ENCODE results near the gene IL10. TPM values are rescaled to one million over a fixed set of nuclear protein-coding genes. Genes with fewer than 3 reads are reported as not detected.
A peak's percentile ranks its signal among the peaks of the same experiment; 100 is the strongest.

The IL10 gene
- total RNA-seq, 6 experiments from 2014 or later, result 0.26 to 2.2 (median 0.63) TPM; not detected in 2

DNA sequence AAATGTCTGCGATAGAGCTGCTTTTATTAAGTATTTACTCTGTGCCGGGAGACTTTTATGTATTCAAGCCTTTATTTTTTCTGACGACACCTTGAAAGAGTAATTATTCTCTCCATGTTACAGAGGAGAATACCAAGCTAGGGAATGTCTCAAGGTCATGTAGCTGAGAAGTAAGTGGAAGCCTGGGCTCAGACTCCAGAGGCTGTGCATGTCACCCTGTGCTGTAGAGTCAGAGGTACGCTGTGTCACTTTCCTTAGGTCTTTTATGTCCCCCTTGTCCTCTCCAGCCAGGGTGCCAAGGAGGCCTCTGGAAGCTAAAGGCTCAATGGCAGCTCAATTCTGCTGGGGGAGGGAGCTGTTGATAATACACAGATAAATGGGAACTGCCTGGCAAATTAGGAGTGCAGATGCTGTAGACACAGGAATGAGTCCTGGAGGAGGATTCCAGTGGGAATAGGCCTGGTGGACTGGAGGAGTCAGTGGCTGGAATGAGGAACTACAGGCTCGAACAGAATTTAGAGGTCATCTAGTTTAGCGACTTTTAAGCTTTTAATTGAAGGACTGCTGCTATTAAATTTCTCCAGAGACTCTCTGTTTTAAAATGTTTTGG, 11.0 kb downstream of the IL10 start:
- no peak for TF ChIP-seq POLR2A (IDR thresholded peaks at IDR 0.05)
- TF ChIP-seq, protein P1, sequence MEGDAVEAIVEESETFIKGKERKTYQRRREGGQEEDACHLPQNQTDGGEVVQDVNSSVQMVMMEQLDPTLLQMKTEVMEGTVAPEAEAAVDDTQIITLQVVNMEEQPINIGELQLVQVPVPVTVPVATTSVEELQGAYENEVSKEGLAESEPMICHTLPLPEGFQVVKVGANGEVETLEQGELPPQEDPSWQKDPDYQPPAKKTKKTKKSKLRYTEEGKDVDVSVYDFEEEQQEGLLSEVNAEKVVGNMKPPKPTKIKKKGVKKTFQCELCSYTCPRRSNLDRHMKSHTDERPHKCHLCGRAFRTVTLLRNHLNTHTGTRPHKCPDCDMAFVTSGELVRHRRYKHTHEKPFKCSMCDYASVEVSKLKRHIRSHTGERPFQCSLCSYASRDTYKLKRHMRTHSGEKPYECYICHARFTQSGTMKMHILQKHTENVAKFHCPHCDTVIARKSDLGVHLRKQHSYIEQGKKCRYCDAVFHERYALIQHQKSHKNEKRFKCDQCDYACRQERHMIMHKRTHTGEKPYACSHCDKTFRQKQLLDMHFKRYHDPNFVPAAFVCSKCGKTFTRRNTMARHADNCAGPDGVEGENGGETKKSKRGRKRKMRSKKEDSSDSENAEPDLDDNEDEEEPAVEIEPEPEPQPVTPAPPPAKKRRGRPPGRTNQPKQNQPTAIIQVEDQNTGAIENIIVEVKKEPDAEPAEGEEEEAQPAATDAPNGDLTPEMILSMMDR (IDR thresholded peaks at IDR 0.05), result no peak
- ATAC-seq (no peak), DNase-seq (no peak)
- Histone ChIP-seq H3K27me3 (no peaks in the 10 kb centered on the region), H3K27ac (no peak overlapping the region), H3K36me3 (no peaks in the 10 kb centered on the region), H3K9me3 (no peaks in the 10 kb centered on the region), H3K4me3 (no peak overlapping the region), H3K4me1 (no peaks in the 10 kb centered on the region)
- intact Hi-C loops (cut with DNase I), result no loop called here
- WGBS (ENCODE audit: insufficient coverage, low coverage, low lambda C conversion rate, missing lambda C conversion rate), result 62% methylated on average over 6 of the region's 6 CpGs

- TF ChIP-seq POLR2A (IDR thresholded peaks at IDR 0.05), result no peak
- TF ChIP-seq, protein P1 (IDR thresholded peaks at IDR 0.05), result no peak
- ATAC-seq (no peak), DNase-seq (no peak)
- H3K27ac ChIP-seq, result no peak overlapping the region
- intact Hi-C loops (cut with DNase I), result no loop called here
- no peaks in the 10 kb centered on the region for H3K9me3 ChIP-seq
- H3K27me3 ChIP-seq, result no peaks in the 10 kb centered on the region
- 80% methylated on average over 1 of the region's 1 CpG for WGBS (ENCODE audit: insufficient coverage, low coverage, low lambda C conversion rate, missing lambda C conversion rate)
- no peak overlapping the region for H3K4me3 ChIP-seq
- H3K36me3 ChIP-seq, result no peaks in the 10 kb centered on the region
- no peaks in the 10 kb centered on the region for H3K4me1 ChIP-seq
Observed at GRCh38 chr1:206760590-206760989, 11.7 kb downstream of the IL10 start.

- Histone ChIP-seq H3K4me1 (no peaks in the 10 kb centered on the region), H3K27ac (no peak overlapping the region), H3K9me3 (no peaks in the 10 kb centered on the region), H3K27me3 (no peaks in the 10 kb centered on the region), H3K36me3 (no peaks in the 10 kb centered on the region), H3K4me3 (no peak overlapping the region)
- no peak for TF ChIP-seq POLR2A (IDR thresholded peaks at IDR 0.05)
- TF ChIP-seq, protein P1 (IDR thresholded peaks at IDR 0.05), result no peak
- 63% methylated on average over 13 of the region's 13 CpGs for WGBS (ENCODE audit: insufficient coverage, low coverage, low lambda C conversion rate, missing lambda C conversion rate)
- intact Hi-C loops (cut with DNase I), result no loop called here
- DNase-seq (no peak), ATAC-seq (peak in 1 of 4 donors; percentile 18)
Observed at GRCh38 chr1:206757524-206758266, 14.6 kb downstream of the IL10 start.

DNA sequence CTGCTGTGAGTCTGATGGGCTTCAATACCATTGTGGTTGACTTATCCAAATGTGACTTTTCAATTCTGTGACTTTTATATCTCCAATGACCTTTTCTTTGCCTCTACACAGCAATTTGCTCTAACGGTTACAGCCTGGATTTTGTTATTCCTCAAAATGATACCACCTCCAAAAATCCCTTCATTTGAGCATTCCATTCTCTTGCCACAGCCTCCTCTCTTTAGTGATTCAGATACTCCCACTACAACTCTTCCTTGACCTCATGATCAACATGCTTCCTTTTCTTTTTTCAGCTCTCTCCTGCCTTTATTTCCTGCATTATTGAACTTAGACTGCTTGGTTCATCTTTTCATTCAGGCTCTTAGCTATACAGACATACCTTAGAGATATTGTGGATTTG, 18.3 kb downstream of the IL10 start:
- no peak for ATAC-seq

More for the DNA sequence above, 18.3 kb downstream of the IL10 start:
- H3K27ac ChIP-seq, result no peak overlapping the region
- H3K4me1 ChIP-seq, result no peaks in the 10 kb centered on the region
- H3K4me3 ChIP-seq, result no peak overlapping the region
- no peaks in the 10 kb centered on the region for H3K36me3 ChIP-seq
- intact Hi-C loops (cut with DNase I), result no loop called here
- no peaks in the 10 kb centered on the region for H3K9me3 ChIP-seq
- H3K27me3 ChIP-seq, result no peaks in the 10 kb centered on the region
- no peak for DNase-seq
- WGBS (ENCODE audit: insufficient coverage, low coverage, low lambda C conversion rate, missing lambda C conversion rate), result 53% methylated on average over 1 of the region's 1 CpG
- TF ChIP-seq, protein P1 (IDR thresholded peaks at IDR 0.05), result no peak

All from right lobe of liver (tissue), 6 donors.